ENCODE results near the gene NHEJ1. TPM values are rescaled to one million over a fixed set of nuclear protein-coding genes. Genes with fewer than 3 reads are reported as not detected.

NHEJ1 gene
- total RNA-seq, 1 donor from 2014 or later = 13.1 TPM

DNA sequence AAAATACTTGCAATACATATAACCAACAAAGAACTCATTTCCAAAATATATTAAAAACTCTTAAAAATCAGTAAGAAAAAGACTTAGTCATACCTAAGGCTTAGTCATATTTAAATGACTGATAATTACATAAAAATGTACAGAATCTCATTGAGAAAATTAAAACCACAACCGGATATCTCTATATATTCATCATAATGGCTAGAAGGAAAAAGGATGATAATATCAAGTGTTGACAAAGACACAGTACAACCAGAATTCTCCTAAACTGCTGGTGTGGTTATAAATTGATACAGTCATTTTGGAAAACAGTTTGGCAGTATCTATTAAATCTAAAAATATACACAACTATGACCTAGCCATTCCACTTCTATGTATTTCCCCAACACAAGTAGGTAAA is 72.8 kb downstream of the NHEJ1 start:
- H3K4me3 ChIP-seq (ENCODE audit: low read depth, low read length) = no peak overlapping the region
- TF ChIP-seq, protein P1, sequence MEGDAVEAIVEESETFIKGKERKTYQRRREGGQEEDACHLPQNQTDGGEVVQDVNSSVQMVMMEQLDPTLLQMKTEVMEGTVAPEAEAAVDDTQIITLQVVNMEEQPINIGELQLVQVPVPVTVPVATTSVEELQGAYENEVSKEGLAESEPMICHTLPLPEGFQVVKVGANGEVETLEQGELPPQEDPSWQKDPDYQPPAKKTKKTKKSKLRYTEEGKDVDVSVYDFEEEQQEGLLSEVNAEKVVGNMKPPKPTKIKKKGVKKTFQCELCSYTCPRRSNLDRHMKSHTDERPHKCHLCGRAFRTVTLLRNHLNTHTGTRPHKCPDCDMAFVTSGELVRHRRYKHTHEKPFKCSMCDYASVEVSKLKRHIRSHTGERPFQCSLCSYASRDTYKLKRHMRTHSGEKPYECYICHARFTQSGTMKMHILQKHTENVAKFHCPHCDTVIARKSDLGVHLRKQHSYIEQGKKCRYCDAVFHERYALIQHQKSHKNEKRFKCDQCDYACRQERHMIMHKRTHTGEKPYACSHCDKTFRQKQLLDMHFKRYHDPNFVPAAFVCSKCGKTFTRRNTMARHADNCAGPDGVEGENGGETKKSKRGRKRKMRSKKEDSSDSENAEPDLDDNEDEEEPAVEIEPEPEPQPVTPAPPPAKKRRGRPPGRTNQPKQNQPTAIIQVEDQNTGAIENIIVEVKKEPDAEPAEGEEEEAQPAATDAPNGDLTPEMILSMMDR (conservative IDR thresholded peaks at IDR 0.05; ENCODE audit: low read depth, low read length) = no peak
- no peak for DNase-seq (ENCODE audit: low read depth)

DNA sequence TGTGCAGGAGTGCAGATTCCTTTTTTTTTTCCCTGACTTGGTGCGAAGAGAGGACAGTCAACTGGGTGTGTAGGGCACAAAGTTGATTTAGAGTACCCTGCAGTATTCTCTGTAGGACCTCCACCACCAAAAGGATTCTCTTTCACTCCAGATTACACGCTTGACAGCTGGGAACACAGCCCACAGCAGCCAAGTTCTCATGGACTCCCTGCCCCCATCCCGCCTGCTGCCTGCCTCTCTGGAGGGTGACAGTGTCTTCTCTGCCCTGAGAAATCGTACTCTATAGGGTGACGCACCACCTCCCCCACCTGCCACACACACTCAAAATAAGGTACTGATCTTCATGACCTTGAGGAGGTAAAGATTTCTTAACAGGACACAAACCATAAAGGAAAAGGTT is 73.3 kb downstream of the NHEJ1 start:
- TF ChIP-seq, protein P1 (conservative IDR thresholded peaks at IDR 0.05; ENCODE audit: low read depth, low read length) = no peak
- no peak overlapping the region for H3K4me3 ChIP-seq (ENCODE audit: low read depth, low read length)
- DNase-seq (ENCODE audit: low read depth) = no peak

DNA sequence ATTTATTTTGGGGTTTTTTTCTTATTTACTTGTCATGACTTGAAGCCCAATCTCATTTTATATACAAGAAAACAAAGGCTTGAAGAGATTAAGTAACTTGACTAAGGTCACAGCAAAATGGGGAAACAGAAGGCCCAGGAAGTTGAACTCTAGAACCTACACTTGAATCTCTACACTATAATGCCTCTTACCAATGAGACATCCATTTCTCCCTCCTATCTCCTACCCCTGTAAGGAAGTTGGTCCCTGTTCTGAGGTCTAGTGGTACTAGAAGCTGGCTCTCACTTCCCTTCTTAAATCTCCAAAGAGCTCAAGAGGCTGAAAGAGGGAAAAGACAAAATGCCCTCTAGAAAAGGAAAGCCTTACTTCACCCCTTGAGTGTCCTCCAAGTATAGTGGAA is 74.4 kb downstream of the NHEJ1 start:
- TF ChIP-seq, protein P1 (conservative IDR thresholded peaks at IDR 0.05; ENCODE audit: low read depth, low read length) = no peak
- DNase-seq (ENCODE audit: low read depth) = no peak

DNA sequence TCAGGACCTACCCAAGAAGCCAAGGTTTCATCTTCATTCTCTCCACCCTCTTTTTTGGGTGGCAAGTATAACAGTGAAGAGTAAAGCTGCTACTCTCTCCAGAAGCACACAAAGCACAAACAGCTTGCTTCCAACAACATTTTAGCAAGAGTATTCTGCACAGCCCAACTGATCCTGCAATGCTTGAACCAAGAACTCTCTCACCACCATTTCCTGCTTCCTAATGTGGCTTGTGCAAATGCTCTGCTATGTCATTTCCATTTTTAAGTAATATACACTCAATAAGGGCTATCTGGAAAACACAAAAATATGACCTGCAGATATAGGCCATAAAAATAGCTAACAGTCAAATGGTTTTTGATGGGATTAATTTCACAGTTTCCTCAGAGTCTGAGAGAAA is 75.8 kb downstream of the NHEJ1 start:
- DNase-seq (ENCODE audit: low read depth) = no peak
- TF ChIP-seq, protein P1 (conservative IDR thresholded peaks at IDR 0.05; ENCODE audit: low read depth, low read length) = no peak
- H3K4me3 ChIP-seq (ENCODE audit: low read depth, low read length) = no peak overlapping the region

More for the DNA sequence above, 74.4 kb downstream of the NHEJ1 start:
- H3K4me3 ChIP-seq (ENCODE audit: low read depth, low read length) = no peak overlapping the region

DNA sequence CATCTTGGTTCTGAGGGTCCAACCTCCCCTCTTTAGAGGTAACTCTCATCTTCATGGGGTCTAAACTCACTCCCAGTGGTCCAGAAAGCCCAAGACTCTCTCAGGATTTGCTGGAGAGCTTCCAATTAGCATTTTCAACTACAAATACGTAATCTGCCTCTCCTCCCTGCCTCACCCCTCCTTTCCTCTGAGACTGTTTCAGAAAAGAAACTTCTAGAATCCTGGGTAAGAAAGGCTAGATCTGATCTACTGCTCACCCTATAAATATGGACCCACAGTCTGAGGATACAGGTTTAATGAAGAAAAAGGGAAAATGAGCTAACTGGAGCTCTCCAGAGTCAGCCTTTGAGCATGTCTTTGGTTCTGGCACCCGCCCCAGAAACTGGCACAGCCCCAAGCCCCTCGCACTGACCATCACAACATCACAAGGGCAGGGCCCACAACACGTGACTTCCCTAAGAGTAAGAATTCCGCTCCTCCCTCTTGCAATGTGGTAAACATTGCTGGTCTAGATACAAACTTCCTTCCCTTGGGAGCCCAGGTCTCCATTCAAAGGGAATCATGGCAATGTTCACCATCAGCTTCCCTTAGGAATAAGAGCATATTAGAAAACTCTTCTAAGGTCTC is 78.2 kb downstream of the NHEJ1 start:
- no peak overlapping the region for H3K4me3 ChIP-seq (ENCODE audit: low read depth, low read length)
- TF ChIP-seq, protein P1 (conservative IDR thresholded peaks at IDR 0.05; ENCODE audit: low read depth, low read length) = no peak
- no peak for DNase-seq (ENCODE audit: low read depth)

DNA sequence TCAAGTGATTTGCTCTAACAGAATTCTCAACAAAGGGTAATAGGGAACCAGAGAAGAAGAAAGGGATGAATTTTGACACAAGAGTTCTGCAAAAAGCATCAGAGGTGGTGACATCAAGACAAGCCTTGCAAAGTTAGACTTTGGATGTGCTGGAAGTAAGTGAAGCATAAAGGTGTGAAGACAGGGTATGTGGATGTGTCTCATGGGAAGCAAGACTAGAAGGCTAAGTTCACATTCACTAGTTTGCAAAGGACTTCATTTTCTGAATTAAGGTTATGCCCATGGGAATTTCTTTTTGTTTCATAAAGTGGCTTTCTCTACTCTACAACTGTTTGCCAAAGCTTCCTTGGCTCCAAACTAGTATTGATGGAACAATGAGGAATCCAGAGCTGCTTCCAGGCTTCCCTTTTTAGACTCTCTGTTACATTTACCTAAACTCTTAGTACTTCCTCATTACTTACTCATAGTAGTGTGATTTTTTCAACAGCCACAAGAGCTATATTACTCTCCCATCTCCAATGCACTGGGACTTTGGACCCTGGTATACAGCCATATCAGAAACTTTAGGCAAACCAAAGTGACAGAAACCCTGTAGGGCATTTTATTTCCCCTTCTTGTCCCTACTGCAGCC is 78.8 kb downstream of the NHEJ1 start:
- TF ChIP-seq, protein P1 (conservative IDR thresholded peaks at IDR 0.05; ENCODE audit: low read depth, low read length) = no peak
- no peak for DNase-seq (ENCODE audit: low read depth)
- no peak overlapping the region for H3K4me3 ChIP-seq (ENCODE audit: low read depth, low read length)

DNA sequence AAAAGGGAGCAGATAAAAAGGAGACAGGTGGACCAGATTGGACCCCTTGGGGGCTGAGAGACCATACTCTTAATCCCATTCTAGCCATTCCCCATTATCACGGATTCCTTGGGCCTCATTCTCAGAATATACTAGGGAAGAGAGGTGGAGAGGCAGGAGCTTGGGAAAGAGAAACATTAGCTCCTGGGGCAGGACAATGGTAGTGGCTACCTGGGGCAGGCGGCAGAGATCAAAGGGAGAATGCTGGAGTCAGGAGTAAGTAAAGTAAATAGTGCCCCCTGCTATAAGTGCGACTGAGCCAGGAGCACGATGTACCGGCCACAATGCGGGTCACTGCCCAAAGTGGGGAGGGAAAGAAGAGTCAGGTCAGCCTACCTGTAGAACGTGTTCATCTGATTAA is 79.5 kb downstream of the NHEJ1 start:
- no peak for DNase-seq (ENCODE audit: low read depth)
- TF ChIP-seq, protein P1 (conservative IDR thresholded peaks at IDR 0.05; ENCODE audit: low read depth, low read length) = no peak
- no peak overlapping the region for H3K4me3 ChIP-seq (ENCODE audit: low read depth, low read length)

All from epithelial cell of proximal tubule (primary cell).